HEK293 (cell line): ENCODE measurements around the gene PLCH2.

Source experiments
- CTCF ChIA-PET: fragments of 350-600 bp; formaldehyde crosslinking; extraction: SDS; loops from one replicate; lab custom pipeline; 2021; ENCODE audit warnings: antibody characterized with exemption; lab: Yijun Ruan, JAX
- POLR2A ChIA-PET: fragments of 300-600 bp; formaldehyde crosslinking; extraction: SDS; loops from one replicate; lab custom pipeline; 2020; ENCODE audit warnings: antibody characterized with exemption, inconsistent platforms; lab: Yijun Ruan, JAX
- H3K27ac ChIP-seq: fragments of 200-500 bp; sonication (Bioruptor generic); 2 replicates; pipeline ENCODE4 v1.5.1; 2014; ENCODE audit warnings: low read depth, low read length, control low read depth, inconsistent platforms; ENCODE audit errors: extremely low read depth
- H3K36me3 ChIP-seq, 2 experiments: fragments of 200-500 bp in 1 of 2; sonication (Bioruptor generic) in 1 of 2; 1 replicate in 1 of 2; 2 replicates in 1 of 2; pipeline ENCODE4 v1.5.1; 2014 to 2017; ENCODE audit warnings: inconsistent platforms in 2 of 2, low read length in 2 of 2; ENCODE audit not compliant: control insufficient read depth in 2 of 2, insufficient read depth in 1 of 2
- H3K4me1 ChIP-seq: fragments of 200-500 bp; sonication (Bioruptor generic); 2 replicates; pipeline ENCODE4 v1.5.1; 2014; ENCODE audit warnings: mild to moderate bottlenecking, low read length, inconsistent platforms; ENCODE audit not compliant: control insufficient read depth, insufficient read depth
- H3K4me3 ChIP-seq: 2 replicates; pipeline ENCODE4 v1.5.1; 2011; ENCODE audit warnings: low read depth, mild to moderate bottlenecking, control low read depth, low read length, moderate library complexity
- H3K9me3 ChIP-seq: fragments of 200-500 bp; sonication (Bioruptor generic); 2 replicates; pipeline ENCODE4 v1.5.1; 2014; ENCODE audit warnings: low read depth, low read length, inconsistent platforms; ENCODE audit not compliant: control insufficient read depth, insufficient read depth
- HOXD13 ChIP-seq: sonication (generic); formaldehyde crosslinking; IDR thresholded peaks from 2 replicates; pipeline ENCODE4 v1.8.0; 2022; ENCODE audit warnings: missing genetic modification reagents, borderline replicate concordance
- INSM2 ChIP-seq: fragments of 450-650 bp; formaldehyde crosslinking; IDR thresholded peaks from 2 replicates; pipeline ENCODE4 v1.5.1; 2016; ENCODE audit warnings: missing biosample characterization, missing genetic modification characterization
- KLF9 ChIP-seq: fragments of 450-650 bp; formaldehyde crosslinking; IDR thresholded peaks from 2 replicates; pipeline ENCODE4 v1.5.1; 2016; ENCODE audit warnings: missing biosample characterization, missing genetic modification characterization, low read depth
- PRDM6 ChIP-seq: fragments of 450-650 bp; formaldehyde crosslinking; IDR thresholded peaks from 2 replicates; pipeline ENCODE4 v1.5.1; 2017; ENCODE audit warnings: missing biosample characterization, missing genetic modification characterization
- ZNF121 ChIP-seq: fragments of 450-650 bp; formaldehyde crosslinking; IDR thresholded peaks from 2 replicates; pipeline ENCODE4 v1.5.1; 2016; ENCODE audit warnings: missing biosample characterization, missing genetic modification characterization
- ZNF155 ChIP-seq: fragments of 450-650 bp; formaldehyde crosslinking; IDR thresholded peaks from 2 replicates; pipeline ENCODE4 v1.5.1; 2016; ENCODE audit warnings: missing biosample characterization, missing genetic modification characterization
- ZNF274 ChIP-seq, 2 experiments: fragments of 200-500 bp in 1 of 2; fragments of 450-650 bp in 1 of 2; sonication (Bioruptor generic) in 1 of 2; formaldehyde crosslinking in 1 of 2; IDR thresholded peaks; 2 replicates each; pipeline versions ENCODE4 v1.5.1 to v1.6.1; 2014 to 2016; ENCODE audit warnings: borderline replicate concordance in 1 of 2, inconsistent platforms in 1 of 2, low read length in 1 of 2, missing biosample characterization in 1 of 2, missing genetic modification characterization in 1 of 2
- ZNF280D ChIP-seq: fragments of 450-650 bp; formaldehyde crosslinking; IDR thresholded peaks from 2 replicates; pipeline ENCODE4 v1.5.1; 2016; ENCODE audit warnings: missing biosample characterization, missing genetic modification characterization
- ZNF341 ChIP-seq: fragments of 450-650 bp; formaldehyde crosslinking; IDR thresholded peaks from 2 replicates; pipeline ENCODE4; 2016; ENCODE audit warnings: low read depth, missing biosample characterization, missing genetic modification characterization
- ZNF488 ChIP-seq: fragments of 450-650 bp; formaldehyde crosslinking; IDR thresholded peaks from 2 replicates; pipeline ENCODE4 v1.5.1; 2016; ENCODE audit warnings: missing biosample characterization, missing genetic modification characterization
- ZNF514 ChIP-seq: fragments of 450-650 bp; formaldehyde crosslinking; IDR thresholded peaks from 2 replicates; pipeline ENCODE4 v1.5.1; 2016; ENCODE audit warnings: missing biosample characterization, missing genetic modification characterization
- ZNF518A ChIP-seq: fragments of 450-650 bp; formaldehyde crosslinking; conservative IDR thresholded peaks from 2 replicates; pipeline ENCODE4 v1.5.1; 2016; ENCODE audit warnings: low read depth, missing biosample characterization, missing genetic modification characterization
- ZNF521 ChIP-seq: fragments of 450-650 bp; formaldehyde crosslinking; IDR thresholded peaks from 2 replicates; pipeline ENCODE4 v1.5.1; 2017; ENCODE audit warnings: missing biosample characterization, mild to moderate bottlenecking, missing genetic modification characterization
- ZNF560 ChIP-seq: fragments of 450-650 bp; formaldehyde crosslinking; IDR thresholded peaks from 2 replicates; pipeline ENCODE4 v1.5.1; 2017; ENCODE audit warnings: missing biosample characterization, missing genetic modification characterization, borderline replicate concordance
- ZNF596 ChIP-seq: fragments of 450-650 bp; IDR thresholded peaks from 2 replicates; pipeline ENCODE4 v1.5.0; 2018; ENCODE audit warnings: missing biosample characterization, mild to moderate bottlenecking, missing genetic modification characterization, moderate library complexity
- ZXDB ChIP-seq: fragments of 450-650 bp; formaldehyde crosslinking; IDR thresholded peaks from 2 replicates; pipeline ENCODE4 v1.5.1; 2016; ENCODE audit warnings: missing biosample characterization, missing genetic modification characterization

Gene PLCH2

GRCh38 chr1:2510366-2511155 lies 34.5 kb downstream of the PLCH2 start (continued):
- no peak for TF ChIP-seq ZNF518A (tag by site-specific recombination)
- TF ChIP-seq ZXDB = no peak

- CTCF ChIA-PET = no interaction called here
- Histone ChIP-seq H3K9me3 (no peaks in the 10 kb centered on the region), H3K36me3 (peaks cover 0 to 95% of the 10 kb centered on the region in 2 experiments; a peak in 2 of 3 replicates), H3K4me1 (no peaks in the 10 kb centered on the region), H3K27ac (no peak overlapping the region), H3K4me3 (no peak overlapping the region)
- TF ChIP-seq INSM2 (tag by site-specific recombination) (no peak), ZNF155 (tag by site-specific recombination) (no peak)
- POLR2A ChIA-PET = no interaction called here
These were observed 36.9 kb downstream of the PLCH2 start for GRCh38 chr1:2512862-2513421.

GRCh38 chr1:2513939-2514652 lies 38.0 kb downstream of the PLCH2 start:
- H3K9me3 ChIP-seq = no peaks in the 10 kb centered on the region
- ChIA-PET CTCF (interaction anchor here (0.5 kb wide), 1 partner anchor 18 kb away, joined by 3 read pairs; no protein-coding TSS in a partner anchor), POLR2A (interaction anchor here (1.0 kb wide), 1 partner anchor 12 kb away, joined by 4 read pairs; the partner anchor contains the start of gene PANK4)
- no peak overlapping the region for H3K27ac ChIP-seq
- H3K4me1 ChIP-seq = no peaks in the 10 kb centered on the region
- H3K4me3 ChIP-seq = no peak overlapping the region
- H3K36me3 ChIP-seq = peaks cover 0 to 98% of the 10 kb centered on the region in 2 experiments; a peak in 2 of 3 replicates
- no peak for TF ChIP-seq ZNF488 (tag by site-specific recombination)
- TF ChIP-seq ZNF560 (tag by site-specific recombination) = no peak
- no peak for TF ChIP-seq ZNF514 (tag by site-specific recombination)
- TF ChIP-seq ZNF521 (tag by site-specific recombination) = no peak
- TF ChIP-seq ZNF341 = no peak
- TF ChIP-seq ZNF274 (IDR thresholded peaks at IDR 0.05; ENCODE audit: low read length) = no peak
- TF ChIP-seq ZNF274 (tag by site-specific recombination; IDR thresholded peaks at IDR 0.05; ENCODE audit: borderline replicate concordance) = no peak
- TF ChIP-seq KLF9 (tag by site-specific recombination) = no peak
- no peak for TF ChIP-seq ZNF596 (tag by site-specific recombination)
- TF ChIP-seq ZNF280D (tag by site-specific recombination) = no peak
- no peak for TF ChIP-seq PRDM6 (tag by site-specific recombination)
- TF ChIP-seq HOXD13 (CRISPR knock-in tag) = no peak
- TF ChIP-seq ZNF121 = no peak
